IPS-NIHi7 (cell line): ENCODE results near the gene TIMM23.

Experiments used
- DNase-seq: peaks from one replicate; pipeline ENCODE4 v3.0.0; 2012; ENCODE audit warnings: mixed read lengths; ENCODE audit errors: extremely low spot score

The TIMM23 gene

DNA sequence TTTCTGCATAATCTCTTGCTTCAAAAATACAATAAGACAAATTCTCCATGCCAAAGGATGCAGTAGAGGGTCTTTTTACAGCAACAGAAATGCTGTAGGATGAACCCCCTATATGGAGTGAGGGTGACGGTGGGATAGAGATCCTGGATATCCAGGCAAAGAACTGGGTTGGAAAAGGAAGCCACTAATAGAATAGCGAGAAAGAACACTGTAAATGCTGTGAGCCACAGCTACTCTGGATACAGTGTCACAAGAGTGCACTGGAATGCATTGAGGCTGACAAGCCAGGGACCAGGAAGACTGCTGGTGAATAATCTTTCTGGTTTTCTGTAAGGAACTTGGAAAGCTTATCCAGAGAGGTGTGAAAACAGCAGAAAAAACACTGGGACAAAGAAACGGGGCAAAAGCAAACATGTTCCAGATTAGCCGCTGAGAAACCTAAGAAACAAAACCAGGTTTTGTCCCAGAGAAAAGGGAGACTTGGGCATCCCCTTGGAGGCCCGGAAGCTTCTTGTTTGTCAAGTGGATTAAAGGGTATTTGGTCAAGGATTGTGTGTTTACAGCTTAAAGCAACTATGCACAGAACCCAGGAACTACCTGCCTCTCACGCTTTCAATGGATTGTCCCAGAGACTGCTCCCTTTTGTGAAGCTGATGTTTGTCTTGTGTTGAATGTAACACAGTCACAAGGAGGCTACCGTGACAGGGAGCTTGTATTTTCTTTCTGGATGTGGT, 79.9 kb downstream of the TIMM23 start:
- DNase-seq: no peak

DNA sequence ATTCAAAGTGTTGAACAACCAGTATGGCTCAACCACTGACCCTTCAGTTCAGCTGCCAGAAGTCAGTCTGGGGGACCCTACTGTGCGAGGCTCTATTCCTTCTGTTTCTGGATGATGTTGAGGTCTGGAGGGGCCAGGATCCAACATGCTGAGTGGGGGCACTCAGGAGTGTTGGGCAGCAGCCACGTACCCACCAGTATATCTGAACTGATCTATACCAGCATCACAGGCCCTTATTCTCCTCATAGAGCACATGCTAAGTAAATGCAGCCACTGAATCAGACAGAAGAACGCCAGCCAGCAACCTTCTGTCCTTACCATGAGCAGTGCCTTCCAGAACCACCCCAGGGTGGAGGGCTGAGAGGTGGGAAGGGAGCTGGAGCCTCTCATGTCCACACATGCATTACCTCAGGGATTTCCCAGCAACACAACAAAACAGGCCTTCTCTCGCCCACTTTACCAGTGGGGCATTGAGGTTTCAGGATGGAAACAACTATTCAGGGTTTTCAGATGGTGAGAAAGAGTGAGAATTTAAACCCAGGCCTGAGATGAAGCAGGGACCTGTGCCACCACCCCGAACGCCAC, 80.6 kb downstream of the TIMM23 start:
- DNase-seq: no peak
